NCI-H187 (cell line): ENCODE results near the gene DUSP8.
A peak's percentile ranks its signal among the peaks of the same experiment; 100 is the strongest.

ENCODE experiments used
- DNase-seq, 2 experiments: peaks; one replicate each; lab custom pipeline; 2025; lab: John Stamatoyannopoulos, UW

Gene DUSP8

GRCh38 chr11:1554981-1555712 is 16.9 kb downstream of the DUSP8 start:
- DNase-seq, result no peak

GRCh38 chr11:1553808-1554594 is 18.1 kb downstream of the DUSP8 start:
- peak; percentile 74 to 77 for DNase-seq

- DNase-seq, result no peak
These were observed 22.4 kb downstream of the DUSP8 start for GRCh38 chr11:1549338-1550330.

DNA sequence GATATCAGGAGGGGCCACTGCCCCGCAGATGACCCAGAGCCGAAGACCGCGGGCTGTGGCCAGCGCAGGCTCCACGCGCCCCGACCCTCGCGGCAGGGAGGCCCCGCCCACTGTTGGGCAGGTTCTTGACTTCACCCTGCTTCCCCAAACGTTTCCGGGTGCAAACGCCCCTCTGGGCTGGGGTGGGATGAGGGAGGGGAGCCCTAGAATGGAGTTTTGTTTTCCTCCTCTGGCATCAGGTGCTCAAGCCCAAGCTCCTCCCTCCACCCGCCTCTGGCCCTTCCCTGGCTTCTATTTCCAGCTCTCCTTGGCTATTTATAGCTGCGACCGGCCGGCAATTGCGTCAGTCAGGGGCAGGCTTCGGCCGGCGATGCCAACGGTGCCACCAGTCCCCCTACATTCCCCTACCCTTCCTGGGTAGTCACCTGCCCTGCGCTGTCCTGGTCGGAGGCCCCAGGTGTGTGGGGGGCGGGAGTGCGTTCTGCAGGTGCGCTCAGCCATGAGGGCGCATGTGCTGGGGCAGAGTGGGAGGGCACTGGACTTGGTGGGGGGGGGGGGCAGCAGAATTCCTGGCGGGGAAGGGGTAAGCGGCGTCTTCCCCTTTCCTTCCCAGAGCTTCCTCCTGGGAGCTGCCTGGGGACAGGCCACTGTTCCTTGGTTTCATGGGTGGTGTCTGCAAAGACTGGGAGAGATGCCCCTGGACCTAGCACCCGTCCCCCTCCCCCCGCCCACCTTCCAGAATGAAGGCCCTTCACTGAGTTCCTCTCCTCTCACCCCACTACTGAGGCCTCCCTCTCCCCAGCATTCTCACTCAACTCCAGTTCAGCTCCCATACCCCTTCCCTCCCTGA is 23.6 kb downstream of the DUSP8 start:
- DNase-seq, result peak; percentile 48 to 49

DNA sequence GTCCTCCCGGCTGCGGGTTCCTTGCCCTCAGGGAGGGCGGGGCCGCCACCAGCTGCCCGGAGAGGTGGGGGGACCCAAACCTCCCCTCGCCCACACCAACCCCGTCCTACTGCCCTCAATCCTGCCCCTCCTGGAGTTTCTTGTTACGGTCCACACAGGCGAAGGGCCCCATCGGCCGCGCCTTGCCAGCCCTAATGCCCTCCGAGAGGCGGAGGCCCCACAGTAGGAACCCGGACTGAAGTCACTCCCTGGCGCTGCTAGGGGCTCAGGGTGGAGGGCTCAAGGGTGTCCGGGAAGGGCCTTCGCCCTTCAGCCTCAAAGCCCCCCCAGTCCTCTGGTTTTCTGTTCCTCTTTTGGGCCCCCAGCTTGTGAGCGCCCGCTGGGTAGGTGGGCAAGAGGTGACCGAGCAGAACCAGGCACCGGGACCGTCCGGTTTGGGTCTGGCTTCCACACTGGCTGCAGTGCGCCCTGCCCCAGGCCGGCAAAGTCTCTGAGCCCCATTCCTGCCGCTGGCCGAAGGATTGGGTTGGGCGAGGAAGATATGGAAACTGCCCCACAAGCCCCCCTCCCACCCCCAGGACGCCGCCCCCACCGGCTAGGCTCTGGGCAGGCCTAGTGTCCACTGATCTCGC is 24.5 kb downstream of the DUSP8 start:
- DNase-seq, result no peak

DNA sequence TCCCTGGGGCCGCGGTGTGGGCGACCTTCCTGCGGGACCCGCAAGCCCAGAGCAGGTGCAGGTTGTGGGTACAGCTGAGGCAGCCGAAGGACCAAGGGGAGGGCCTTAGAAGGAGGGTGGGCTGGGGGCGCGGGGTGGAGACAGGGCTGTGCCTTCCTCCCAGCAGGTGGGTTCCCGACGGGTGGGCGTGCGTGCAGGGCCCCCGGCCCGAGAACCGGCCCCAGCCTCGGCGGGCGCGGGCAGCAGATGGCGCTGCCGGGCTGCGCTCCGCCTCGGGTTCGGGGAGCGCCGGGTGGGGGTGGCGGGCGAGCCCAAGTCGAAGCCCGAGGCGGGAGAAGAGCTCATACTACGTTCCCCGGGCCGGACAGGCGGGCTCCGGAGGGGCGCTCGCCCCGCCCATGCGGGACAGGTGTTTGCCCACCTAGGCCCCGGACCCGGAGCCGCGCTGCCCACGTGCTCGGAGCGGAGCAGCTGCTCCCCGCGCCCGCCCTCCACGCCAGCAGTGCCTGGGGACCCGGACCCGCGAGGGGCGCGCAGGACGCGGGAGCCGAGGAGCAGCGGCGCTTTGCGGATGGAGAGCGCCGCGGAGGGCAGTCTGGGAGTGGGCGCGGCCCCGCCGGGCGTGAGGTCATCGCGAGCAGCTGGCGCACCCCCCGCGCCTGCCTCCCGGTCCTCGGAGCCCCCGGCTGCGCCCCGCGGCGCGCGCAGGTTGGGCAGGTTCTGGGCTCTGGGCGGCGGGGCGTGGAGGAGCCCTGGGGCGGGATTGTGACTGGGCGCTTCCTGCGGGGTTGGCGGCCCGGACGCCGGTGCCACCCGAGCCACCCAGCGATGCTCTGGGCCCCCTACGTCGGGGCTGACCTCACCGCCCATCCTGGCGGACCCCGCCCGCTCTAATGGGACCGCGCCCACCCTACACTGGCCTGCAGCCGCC is 25.3 kb downstream of the DUSP8 start:
- DNase-seq, result peak in 1 of 2 experiments; percentile 60

GRCh38 chr11:1546077-1546535 is 26.0 kb downstream of the DUSP8 start:
- DNase-seq, result peak in 1 of 2 experiments; percentile 43

GRCh38 chr11:1545432-1545831 is 26.6 kb downstream of the DUSP8 start:
- no peak for DNase-seq

GRCh38 chr11:1544536-1544935 is 27.5 kb downstream of the DUSP8 start:
- no peak for DNase-seq

DNA sequence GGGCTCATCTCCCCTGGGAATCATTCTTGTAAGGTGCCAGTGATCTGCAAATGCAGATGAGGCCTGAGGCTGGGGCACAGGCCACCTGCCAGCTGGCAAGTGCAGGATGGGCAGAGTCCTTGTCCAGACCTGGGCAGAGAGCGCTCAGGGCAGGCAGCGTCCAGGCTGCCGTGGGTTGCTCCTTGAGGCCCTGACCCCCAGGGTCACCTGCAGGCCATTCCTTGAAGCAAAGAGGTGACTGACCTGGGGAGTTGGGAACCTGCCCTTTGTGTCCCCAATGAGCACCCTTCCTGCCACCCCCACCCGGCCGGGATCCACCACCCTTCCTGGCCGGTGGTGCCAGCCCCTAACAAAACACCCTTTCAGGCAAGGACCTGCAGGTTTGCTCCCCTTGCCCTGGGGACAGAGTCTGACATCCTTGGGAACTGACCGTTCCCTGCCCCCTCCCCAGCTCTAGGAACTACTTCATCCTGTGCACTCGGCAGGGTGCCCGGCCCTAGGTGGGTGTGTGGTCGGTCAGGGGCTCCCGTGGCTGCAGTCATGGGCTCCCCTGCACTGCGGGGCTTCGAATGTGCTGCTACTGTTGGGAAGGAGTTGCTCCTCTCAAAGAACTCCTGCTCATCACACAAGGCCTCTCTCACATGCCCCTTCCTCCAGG is 28.3 kb downstream of the DUSP8 start:
- no peak for DNase-seq

GRCh38 chr11:1542267-1542666 is 29.8 kb downstream of the DUSP8 start:
- peak; percentile 26 to 46 for DNase-seq

- DNase-seq, result no peak
These were observed 30.4 kb downstream of the DUSP8 start for GRCh38 chr11:1541474-1542204.

- DNase-seq, result no peak
These were observed 32.0 kb downstream of the DUSP8 start for GRCh38 chr11:1540074-1540473.

GRCh38 chr11:1538153-1538552 is 33.9 kb downstream of the DUSP8 start:
- no peak for DNase-seq

DNA sequence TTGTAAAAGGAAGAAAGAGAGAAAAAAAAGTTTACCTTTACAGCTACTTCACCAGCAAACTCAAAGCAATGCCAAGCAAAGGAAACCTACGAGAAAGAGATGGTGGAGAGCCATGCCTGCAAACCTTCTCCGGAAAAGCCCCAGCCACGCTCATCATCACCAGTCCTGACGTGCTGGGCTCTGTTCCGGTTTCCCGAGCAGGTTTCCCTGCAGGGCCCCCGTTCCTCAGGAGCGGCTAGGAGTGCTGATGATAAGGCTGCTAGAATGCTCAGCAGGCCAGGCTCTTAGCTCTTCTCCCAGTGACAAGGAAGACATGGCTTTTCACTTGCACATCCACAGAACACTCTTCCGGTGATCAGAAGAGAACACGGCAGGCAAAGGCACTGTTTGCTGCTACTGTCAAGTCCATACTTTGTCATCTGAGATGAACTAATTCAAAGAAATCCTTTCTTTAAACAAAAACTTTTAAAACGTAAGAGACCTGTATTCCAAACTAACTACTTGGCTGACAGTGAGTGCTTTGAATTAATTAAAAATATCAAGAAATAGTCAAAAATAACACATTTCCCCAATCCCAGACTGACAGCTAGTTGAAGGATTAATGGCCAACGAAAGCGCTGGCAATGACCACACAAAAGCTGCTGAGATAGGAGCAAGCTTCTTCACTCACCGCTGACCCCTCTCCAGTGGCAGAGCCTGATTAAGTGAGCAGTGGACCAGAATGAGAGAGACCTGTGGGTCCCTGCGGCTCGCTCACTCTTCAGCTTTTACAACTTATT is 35.8 kb downstream of the DUSP8 start:
- no peak for DNase-seq

DNA sequence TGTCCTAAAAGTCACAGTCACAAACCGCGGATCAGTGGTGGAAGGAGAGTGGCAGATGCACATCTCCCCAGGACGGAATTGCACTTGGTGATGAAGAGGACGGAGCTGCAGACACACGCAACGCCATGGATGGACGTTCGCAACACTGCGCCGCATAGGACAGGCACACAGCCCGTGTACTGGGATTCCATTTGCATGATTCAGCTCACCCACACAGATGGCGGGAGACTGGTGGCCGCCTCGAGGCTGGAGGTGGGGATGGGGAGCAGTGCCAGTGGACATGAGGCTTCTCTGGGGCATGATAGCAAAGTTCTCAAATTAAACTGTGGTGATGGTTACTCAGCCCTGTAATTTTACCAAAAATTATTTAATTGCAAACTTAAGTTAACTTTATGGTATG is 37.4 kb downstream of the DUSP8 start:
- no peak for DNase-seq

- DNase-seq, result no peak
These were observed 37.9 kb downstream of the DUSP8 start for GRCh38 chr11:1534171-1534570.

GRCh38 chr11:1533342-1533725 is 38.7 kb downstream of the DUSP8 start:
- DNase-seq, result no peak
